Activated CD4-positive, alpha-beta T cell treated with anti-CD3 and anti-CD28 coated beads, Interleukin-2, amount 50 U/mL, for 48 hours (primary cell): ENCODE results near the gene KNL1.
"Not testable (repeated sequence)": the region's sequence is repeated elsewhere in the genome, so short reads cannot be mapped to it uniquely, and the experiment has no call there.

Experiments used
- DNase-seq, 2 experiments: peaks; one replicate each; pipeline ENCODE4 v3.0.0-alpha.2; 2020

Gene KNL1

GRCh38 chr15:40593588-40594428, at the start of gene KNL1:
TSS of gene KNL1 (plus strand) at chr15:40594249. CDS start at chr15:40602932, 8,683 bp downstream.
- peak; percentile 88 to 90 for DNase-seq

- no peak for DNase-seq
Observed at GRCh38 chr15:40545457-40545856, 48.6 kb upstream of the KNL1 start.

GRCh38 chr15:40548610-40549009, 45.4 kb upstream of the KNL1 start:
- no peak for DNase-seq

GRCh38 chr15:40549894-40550293, 44.2 kb upstream of the KNL1 start:
- DNase-seq: no peak

GRCh38 chr15:40550341-40551037, 43.6 kb upstream of the KNL1 start:
- DNase-seq: no peak

- DNase-seq: no peak
Observed at GRCh38 chr15:40554161-40554525, 39.9 kb upstream of the KNL1 start.

- no peak for DNase-seq
Observed at GRCh38 chr15:40555876-40556275, 38.2 kb upstream of the KNL1 start.

- DNase-seq: no peak
Observed at GRCh38 chr15:40558952-40559742, 34.9 kb upstream of the KNL1 start.

GRCh38 chr15:40562691-40563090, 31.4 kb upstream of the KNL1 start:
- DNase-seq: no peak

- no peak for DNase-seq
Observed at GRCh38 chr15:40563426-40563825, 30.6 kb upstream of the KNL1 start.

GRCh38 chr15:40564591-40565332, 29.3 kb upstream of the KNL1 start, which contains the start of gene CCDC32:
TSS of gene CCDC32 (minus strand) at chr15:40565042. CDS start at chr15:40563015, 2,027 bp downstream.
- DNase-seq: peak; percentile 94 to 96

GRCh38 chr15:40565333-40566238, 28.5 kb upstream of the KNL1 start:
- no peak for DNase-seq

GRCh38 chr15:40567111-40567510, 26.9 kb upstream of the KNL1 start:
- no peak for DNase-seq

- peak; percentile 94 to 95 for DNase-seq
Observed at GRCh38 chr15:40569129-40569953, 24.7 kb upstream of the KNL1 start, which contains the start of gene RPUSD2. TSS of gene RPUSD2 (plus strand) at chr15:40569299. CDS start at chr15:40569338, 39 bp downstream.

- no peak for DNase-seq
Observed at GRCh38 chr15:40575113-40575512, 18.9 kb upstream of the KNL1 start.

- not testable (repeated sequence) for DNase-seq
Observed at GRCh38 chr15:40576914-40577313, 17.1 kb upstream of the KNL1 start.

GRCh38 chr15:40578892-40579291, 15.2 kb upstream of the KNL1 start:
- DNase-seq: no peak

GRCh38 chr15:40581796-40582195, 12.3 kb upstream of the KNL1 start:
- not testable (repeated sequence) for DNase-seq

GRCh38 chr15:40582726-40583246, 11.3 kb upstream of the KNL1 start:
- no peak for DNase-seq

- DNase-seq: no peak
Observed at GRCh38 chr15:40584191-40584590, 9.9 kb upstream of the KNL1 start.
